HG03039 (cell line): ENCODE results near the gene POLR3F.
"Not testable (repeated sequence)": the region's sequence is repeated elsewhere in the genome, so short reads cannot be mapped to it uniquely, and the experiment has no call there.

Experiments
- ATAC-seq: cut with Tn5 transposase; IDR thresholded peaks from one replicate; pipeline ENCODE4 v1.9.1; 2021; ENCODE audit warnings: mild to moderate bottlenecking, moderate library complexity; ENCODE audit not compliant: unreplicated experiment

Gene POLR3F

GRCh38 chr20:18504479-18505060 is 37.4 kb downstream of the POLR3F start:
- no peak for ATAC-seq

DNA sequence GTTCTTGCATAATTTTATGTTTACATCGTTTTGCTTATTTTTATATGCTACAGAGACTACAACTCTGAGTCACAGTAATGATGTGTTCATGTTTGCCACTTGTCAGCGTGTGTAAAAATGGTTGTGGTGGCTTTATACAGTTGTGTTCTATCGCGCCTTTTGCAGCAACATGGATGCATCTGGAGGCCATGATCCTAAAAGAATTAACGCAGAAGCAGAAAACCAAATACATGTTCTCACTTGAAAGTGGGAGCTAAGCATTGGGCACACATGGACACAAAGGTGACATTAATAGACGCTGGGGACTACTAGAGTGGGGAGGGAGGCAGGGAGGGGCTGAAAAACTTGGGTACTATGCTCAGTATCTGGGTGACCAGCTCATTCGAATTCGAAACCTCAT is 39.6 kb downstream of the POLR3F start:
- no peak for ATAC-seq

DNA sequence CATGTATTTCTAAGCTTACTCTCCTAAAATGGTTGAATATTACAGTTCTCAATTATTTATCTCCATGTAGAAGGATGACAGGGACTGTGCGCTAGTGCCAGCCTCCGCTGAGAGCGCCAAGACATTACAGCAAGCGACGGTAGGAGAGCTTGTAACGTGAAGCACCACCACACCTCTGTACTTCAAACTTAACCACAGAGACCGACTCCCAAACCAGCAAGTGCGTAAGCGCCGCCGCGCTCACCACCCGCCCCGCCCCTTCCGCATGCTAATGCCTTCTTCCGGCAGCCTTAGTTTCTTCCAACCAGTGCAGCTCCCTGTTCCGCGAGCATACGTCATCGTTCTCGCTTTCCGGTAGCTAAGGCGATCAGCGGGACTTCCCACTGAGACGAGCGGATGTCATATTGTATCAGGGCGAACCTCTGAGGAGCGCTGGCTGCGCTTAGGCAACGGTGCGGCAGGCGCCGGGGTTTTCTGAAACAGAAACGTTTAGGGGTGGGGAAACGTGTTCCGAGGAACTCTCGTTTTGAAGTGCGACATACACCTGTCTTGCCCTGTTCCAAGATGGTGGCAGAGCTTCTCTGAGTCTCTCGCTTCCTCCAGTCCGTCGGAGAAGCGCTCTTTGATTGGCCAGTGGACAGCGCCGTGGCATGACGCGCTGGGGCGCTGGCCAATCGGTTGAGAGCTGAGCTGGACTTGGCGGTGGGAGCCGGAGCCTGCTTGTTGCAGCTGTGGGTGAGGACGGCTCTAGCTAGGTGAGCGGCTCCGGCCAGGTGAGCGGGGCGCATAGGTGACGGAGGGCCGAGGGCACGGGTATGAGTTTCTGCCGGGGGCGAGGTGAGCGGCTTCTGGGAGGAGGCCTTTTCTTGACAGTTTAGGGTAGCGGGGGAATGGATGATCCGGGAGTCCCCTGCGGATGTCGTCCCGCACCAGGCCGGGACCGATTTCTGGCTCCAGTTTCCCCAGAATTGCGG is 40.3 kb downstream of the POLR3F start, which contains the start of gene SEC23B:
Gene SEC23B, plus strand, starts transcription at position 723 of the 974 bp plus-strand sequence. CDS start 2,896 bp downstream, outside the sequence.
- peak; percentile 91 for ATAC-seq

GRCh38 chr20:18511571-18511970 is 44.4 kb downstream of the POLR3F start:
- no peak for ATAC-seq

DNA sequence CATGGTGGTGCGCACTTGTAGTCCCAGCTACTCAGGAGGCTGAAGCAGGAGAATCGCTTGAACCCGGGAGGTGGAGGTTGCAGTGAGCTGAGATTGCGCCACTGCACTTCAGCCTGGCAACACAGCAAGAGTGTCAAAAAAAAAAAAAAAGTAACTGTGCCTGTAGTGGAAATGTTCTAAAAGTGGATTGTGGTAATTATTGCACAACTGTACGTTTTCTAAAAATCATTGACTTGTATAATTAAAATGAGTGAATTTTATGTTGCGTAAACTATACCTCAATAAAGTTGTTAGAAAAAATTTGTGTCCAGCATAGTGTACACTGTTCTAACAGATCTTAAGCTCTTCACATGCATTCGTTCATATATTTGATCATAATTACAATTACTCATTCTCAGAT is 46.0 kb downstream of the POLR3F start:
- ATAC-seq = no peak

GRCh38 chr20:18514127-18514526 is 46.9 kb downstream of the POLR3F start:
- ATAC-seq = no peak

DNA sequence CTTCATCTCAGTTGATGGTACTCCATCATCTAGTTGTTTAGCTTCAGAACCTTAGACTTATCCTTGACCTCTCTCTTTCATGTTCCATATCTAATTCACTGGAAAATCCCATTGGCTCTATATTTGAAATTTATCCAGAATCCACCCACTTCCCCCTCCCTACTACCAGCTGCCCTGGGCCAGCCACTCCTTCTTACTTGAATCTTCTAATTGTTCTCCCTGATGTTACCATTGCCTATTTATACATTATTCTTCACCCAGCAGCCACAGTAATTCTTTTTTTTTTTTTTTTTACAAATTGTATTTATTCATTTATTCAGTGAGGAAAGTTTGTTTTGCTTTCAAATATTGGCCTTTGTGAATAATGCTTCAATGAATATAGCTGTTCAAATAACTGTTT is 48.8 kb downstream of the POLR3F start:
- ATAC-seq = no peak

- not testable (repeated sequence) for ATAC-seq
Observed at GRCh38 chr20:18522066-18522465, 54.9 kb downstream of the POLR3F start.

- ATAC-seq = no peak
Observed at GRCh38 chr20:18523066-18523465, 55.9 kb downstream of the POLR3F start.

- ATAC-seq = no peak
Observed at GRCh38 chr20:18524646-18525045, 57.5 kb downstream of the POLR3F start.

DNA sequence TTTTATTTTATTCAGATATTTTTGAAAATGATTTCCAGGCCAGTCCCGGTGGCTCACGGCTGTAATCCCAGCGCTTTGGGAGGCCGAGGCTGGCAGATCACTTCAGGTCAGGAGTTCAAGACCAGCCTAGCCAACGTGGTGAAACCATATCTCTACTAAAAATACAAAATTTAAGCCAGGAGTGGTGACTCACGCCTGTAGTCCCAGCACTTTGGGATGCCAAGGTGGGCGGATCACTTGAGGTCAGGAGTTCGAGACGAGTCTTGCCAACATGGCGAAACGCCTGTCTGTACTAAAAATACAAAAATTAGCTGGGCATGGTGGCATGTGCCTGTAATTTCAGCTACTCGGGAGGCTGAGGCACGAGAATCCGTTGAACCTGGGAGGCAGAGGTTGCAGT is 59.6 kb downstream of the POLR3F start:
- not testable (repeated sequence) for ATAC-seq

- ATAC-seq = no peak
Observed at GRCh38 chr20:18527339-18527738, 60.1 kb downstream of the POLR3F start.

DNA sequence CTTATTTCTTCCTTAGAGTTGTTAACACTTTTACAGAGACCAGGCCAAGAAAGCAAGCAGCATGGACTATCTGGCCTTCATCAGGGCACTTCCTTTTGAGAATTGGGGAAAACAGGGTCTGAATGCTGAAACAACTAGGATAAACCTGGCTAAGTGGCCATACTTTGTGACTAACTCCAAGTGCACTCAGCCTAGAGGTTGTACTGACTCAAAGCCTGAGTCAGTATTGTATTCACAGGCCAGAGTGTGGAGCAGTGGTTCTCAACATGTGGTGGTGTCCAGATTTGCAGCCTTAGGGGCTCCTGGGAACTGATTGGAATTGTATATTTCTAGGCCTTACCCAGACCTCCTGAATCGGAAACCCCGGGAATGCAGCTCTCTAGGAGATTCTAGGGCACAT is 60.6 kb downstream of the POLR3F start:
- ATAC-seq = no peak

DNA sequence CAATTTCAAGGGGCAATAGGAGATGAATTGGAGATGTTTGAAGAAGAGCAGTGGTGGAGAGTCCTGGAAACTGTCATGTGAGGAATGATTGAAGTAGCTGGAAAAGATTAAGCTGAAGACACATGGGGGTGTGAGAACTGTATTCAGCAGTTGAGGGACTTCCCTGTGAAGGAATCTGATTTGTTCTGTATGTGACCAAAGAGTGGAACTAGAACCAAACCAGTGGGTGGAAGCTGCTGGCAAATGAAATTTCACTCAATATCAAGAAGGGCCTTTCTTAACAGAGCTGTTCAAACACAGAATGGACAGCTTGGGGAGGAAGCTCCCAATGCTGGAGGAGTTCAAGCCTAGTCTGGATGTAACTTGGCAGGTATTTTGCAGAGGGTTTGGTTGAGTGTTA is 61.9 kb downstream of the POLR3F start:
- no peak for ATAC-seq

- ATAC-seq = no peak
Observed at GRCh38 chr20:18532626-18533025, 65.4 kb downstream of the POLR3F start.

- no peak for ATAC-seq
Observed at GRCh38 chr20:18533491-18533890, 66.3 kb downstream of the POLR3F start.

GRCh38 chr20:18533978-18534644 is 66.9 kb downstream of the POLR3F start:
- ATAC-seq = no peak
